HG02571 (cell line): ENCODE data around the gene SPATA18.

Experiments
- ATAC-seq: cut with Tn5 transposase; IDR thresholded peaks from one replicate; pipeline ENCODE4 v1.9.1; 2021; ENCODE audit warnings: mild to moderate bottlenecking, moderate library complexity; ENCODE audit not compliant: unreplicated experiment

SPATA18 gene, protein sequence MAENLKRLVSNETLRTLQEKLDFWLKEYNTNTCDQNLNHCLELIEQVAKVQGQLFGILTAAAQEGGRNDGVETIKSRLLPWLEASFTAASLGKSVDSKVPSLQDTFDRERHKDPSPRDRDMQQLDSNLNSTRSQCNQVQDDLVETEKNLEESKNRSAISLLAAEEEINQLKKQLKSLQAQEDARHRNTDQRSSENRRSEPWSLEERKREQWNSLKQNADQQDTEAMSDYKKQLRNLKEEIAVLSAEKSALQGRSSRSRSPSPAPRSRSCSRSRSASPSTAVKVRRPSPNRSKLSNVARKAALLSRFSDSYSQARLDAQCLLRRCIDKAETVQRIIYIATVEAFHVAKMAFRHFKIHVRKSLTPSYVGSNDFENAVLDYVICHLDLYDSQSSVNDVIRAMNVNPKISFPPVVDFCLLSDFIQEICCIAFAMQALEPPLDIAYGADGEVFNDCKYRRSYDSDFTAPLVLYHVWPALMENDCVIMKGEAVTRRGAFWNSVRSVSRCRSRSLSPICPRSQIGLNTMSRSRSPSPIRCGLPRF

DNA sequence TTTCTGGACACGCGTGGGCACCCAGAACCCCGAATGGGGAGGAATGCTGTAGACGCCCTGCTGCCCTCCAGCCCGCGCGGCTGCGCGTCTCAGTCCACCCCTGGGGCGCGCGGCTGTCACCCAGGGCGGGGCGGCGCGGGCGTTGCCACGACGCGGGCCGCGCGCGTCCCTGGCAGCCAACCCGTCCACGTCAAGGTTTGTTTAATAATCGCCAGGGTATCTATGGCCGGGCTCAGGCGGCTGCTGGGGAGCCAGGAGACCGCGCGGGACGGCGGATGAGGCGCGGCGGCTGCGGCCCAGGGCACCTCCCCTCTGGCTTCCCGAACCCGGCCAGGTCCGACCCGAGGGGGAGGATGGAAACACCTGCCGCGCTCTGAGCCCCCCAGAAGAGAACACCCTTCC, at the start of gene SPATA18:
SPATA18 (plus strand) TSS at position 92 of the 402 bp plus-strand sequence. CDS start 401 bp downstream, outside the sequence.
- peak; percentile 48 for ATAC-seq

DNA sequence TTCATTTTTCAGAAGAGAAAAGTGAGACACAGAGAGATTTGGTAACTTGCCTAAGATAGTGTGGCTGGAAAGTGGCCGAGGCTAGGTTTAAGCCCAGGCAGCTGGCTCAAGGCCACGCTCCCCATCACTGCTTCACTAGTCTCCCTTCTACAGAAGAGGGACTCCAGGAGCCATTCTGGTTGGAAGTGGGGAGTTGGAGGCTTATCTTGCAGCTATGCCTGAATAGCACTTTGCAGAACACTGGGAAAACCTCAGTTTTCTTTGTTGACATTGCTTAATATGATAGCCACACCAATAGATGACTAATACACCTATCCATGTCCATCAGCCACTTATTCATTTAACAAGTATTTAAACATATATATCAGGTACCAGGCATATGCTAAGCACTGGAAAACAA, 49.5 kb upstream of the SPATA18 start:
- ATAC-seq, result no peak

GRCh38 chr4:52004414-52004813, 46.7 kb upstream of the SPATA18 start:
- no peak for ATAC-seq

- no peak for ATAC-seq
Observed at GRCh38 chr4:52005604-52006273, 45.4 kb upstream of the SPATA18 start.

- ATAC-seq, result no peak
Observed at GRCh38 chr4:52006887-52007286, 44.2 kb upstream of the SPATA18 start.

- no peak for ATAC-seq
Observed at GRCh38 chr4:52010986-52011385, 40.1 kb upstream of the SPATA18 start.

- ATAC-seq, result no peak
Observed at GRCh38 chr4:52012651-52013050, 38.5 kb upstream of the SPATA18 start.

DNA sequence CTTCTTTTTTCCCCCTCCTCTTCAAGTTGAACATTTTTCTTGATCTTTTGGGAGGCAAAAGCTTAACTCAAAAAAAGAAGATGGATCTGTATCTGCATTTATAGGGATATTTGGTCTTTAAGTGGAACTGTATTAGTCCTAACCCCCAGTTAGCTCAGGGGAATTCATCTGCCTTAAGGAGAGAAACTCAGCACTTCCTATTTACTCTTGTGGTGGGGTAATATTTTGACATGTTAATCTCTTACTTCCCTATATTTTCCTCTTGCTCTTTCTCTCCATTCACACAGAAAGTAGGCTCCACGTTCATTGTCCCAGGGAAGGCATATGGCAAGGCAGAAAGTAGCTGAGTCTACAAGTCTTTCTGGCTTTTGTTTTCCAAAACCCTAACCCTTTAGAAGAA, 36.2 kb upstream of the SPATA18 start:
- ATAC-seq, result no peak

GRCh38 chr4:52015366-52015765, 35.7 kb upstream of the SPATA18 start:
- no peak for ATAC-seq

- no peak for ATAC-seq
Observed at GRCh38 chr4:52016981-52017380, 34.1 kb upstream of the SPATA18 start.

DNA sequence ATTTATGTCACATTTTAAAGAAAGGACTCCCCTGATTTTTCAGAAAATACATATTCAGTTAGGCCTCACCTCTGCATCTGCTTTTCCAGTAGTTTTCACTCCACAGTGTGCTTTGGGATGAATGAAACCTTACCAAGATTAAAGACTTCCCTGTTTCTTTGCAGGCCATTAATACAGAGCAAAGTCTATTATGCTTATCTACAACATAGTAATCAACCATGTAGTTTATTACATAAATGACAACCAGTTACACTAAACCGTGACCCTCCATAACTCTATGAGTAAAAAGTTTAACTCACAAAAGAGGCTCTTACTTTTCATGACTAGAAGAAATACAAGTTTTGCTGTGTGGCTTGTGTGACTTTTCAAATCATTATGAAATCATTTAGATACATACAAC, 33.3 kb upstream of the SPATA18 start:
- no peak for ATAC-seq

GRCh38 chr4:52019936-52020657, 31.0 kb upstream of the SPATA18 start, which contains the start of gene LRRC66:
Gene LRRC66, minus strand, starts transcription at chr4:52020363. Its CDS starts 2,750 bp downstream, at chr4:52017613.
- no peak for ATAC-seq

DNA sequence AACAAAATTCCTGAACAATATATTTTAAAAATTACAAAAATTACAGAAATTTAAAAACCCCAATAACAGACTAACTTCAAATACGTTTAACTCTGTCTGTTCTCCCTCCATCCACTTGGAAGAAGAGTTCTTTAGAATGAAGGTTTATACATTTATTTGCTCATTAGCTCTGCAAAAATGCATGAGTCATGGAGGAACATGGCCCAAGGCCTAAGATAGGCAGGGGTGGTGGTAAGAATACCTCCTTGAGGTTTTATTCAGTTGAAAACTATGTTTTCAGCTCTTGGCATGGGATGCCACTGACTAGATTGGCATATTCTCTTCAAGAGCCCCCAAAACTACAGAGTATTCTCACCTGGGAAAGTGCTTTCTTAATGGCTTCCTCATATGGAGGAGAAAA, 22.1 kb upstream of the SPATA18 start:
- no peak for ATAC-seq

DNA sequence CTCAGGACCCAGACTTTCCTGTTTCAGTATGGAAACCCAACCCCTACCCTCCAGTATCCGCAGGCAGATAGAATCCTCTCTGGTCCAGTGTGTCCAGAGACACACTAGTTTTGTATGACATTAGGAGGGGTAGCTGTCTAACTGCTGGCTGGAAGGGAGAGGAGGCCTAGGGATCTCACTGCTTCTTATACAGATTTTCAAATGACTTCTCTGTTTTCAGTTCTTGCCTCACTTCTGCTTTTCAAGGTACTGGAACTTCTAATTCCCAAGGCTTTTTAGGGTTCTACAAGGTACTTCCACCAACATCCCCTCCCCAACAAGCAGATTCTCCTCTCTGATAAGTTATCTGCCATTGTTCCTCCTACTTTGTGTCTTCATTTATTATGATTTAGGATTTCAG, 19.1 kb upstream of the SPATA18 start:
- no peak for ATAC-seq

DNA sequence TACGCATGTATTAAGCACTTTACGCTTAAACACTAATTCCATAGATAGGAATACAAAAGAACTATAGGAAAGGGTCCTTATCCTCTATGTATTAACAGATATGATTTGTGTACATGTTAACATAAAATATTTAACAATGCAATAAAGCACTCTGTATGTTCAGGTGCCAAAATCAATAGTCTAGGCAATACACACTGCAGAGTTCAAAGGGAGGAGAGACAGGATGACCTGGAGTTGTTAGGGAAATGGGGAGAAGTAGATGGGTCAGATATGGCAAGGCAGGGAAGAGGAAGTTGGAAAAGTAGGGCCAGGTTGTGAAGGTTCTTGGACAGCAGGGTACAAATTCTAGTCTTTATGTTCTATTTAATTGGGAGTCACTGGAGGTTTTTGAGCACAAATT, 15.9 kb upstream of the SPATA18 start:
- no peak for ATAC-seq

DNA sequence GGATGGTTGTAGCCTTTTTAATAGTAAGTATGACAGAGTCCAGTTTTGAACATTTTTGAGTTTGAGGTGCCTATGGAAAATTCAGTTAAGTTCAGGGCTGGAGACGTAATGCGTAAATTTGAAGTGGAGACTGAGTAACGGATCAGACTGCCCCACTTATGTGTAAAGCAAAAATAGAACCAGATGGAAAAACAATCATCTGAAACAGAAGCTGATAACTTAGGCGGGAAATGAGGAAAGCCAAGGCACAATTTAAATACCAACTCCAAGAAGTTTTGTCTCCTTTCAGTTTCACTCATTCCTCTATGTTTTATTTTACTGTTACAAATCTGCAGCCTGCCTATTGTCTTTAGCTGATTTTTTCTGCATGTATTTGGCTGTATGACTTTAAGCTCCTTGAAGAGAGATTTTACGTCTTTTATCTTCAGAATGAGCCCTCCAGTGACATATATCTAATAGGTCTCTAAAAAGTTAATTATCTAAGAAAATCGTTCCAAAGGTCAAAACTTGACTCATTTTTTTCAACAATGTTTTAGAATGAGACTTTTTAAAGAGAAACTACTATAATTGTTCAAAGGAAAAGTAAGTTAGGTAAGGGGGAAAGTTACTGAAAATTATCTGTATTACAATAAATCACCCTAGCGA, 14.1 kb upstream of the SPATA18 start:
- no peak for ATAC-seq

GRCh38 chr4:52037689-52038102, 13.4 kb upstream of the SPATA18 start:
- ATAC-seq, result peak; percentile 60

DNA sequence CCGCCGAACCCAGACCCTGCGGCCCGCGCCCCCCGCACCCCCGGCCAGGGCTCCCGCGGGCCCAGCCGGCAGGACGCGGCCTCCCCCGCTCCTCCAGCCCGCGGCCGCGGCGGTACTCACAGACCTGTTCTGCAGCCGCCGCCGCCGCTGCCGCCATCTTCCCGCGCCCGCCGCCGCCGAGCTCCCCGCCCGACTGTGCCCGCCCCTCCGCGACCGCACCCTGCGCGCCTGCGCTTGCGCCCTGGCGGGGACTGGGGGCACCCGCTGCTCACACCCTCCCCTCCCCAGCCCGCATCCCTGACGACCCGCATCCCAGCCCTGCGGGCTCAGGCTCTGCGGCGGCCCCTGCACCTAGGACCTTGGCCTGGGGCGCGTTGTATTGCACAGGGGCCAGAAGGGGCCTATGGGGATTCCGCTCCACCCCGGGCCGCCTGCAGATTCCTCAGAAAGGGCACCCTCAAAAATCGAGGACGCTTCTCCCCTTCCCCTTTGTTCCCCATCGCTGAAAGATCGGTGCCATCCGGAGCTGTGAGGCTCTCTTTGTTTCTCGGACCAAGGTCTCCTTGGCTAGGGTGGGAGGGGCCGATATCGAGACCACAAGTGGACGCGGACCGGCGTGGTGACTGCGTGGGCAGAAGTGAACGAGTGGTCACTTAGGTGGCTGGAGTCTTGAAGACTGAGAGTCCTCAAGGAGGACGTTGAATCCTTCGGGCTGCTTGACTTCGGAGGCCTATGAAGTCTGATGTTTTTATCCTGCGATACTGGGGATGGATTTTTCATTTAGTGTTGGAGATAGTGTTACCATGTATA, 12.8 kb upstream of the SPATA18 start, which contains the start of gene SGCB:
SGCB (minus strand) TSS at position 197 of the 810 bp plus-strand sequence; CDS start at position 157, 40 bp downstream.
- ATAC-seq, result peak; percentile 95

- no peak for ATAC-seq
Observed at GRCh38 chr4:52045028-52045427, 6.1 kb upstream of the SPATA18 start.

DNA sequence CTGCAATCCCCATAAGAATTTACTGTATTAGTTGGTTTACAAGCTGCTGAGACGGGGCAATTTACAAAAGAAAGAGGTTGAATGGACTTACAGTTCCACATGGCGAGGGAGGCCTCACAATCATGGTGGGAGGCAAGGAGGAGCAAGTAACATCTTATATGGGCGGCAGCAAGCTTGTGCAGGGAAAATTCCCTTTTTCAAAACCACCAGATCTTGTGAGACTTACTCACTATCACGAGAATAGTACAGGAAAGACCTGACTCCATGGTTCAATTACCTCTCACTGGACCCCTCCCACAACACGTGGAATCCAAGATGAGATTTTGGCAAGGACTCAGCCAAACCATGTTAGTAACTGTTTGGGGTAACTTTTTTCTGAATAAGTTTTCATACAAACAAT, 1.8 kb upstream of the SPATA18 start:
- no peak for ATAC-seq
